HG03558 (cell line): ENCODE measurements around the gene VPS37B.
A peak's percentile ranks its signal among the peaks of the same experiment; 100 is the strongest.
"Not testable (repeated sequence)": the region's sequence is repeated elsewhere in the genome, so short reads cannot be mapped to it uniquely, and the experiment has no call there.

Experiments used
- ATAC-seq: cut with Tn5 transposase; IDR thresholded peaks from one replicate; pipeline ENCODE4 v1.9.1; 2021; ENCODE audit warnings: moderate number of reproducible peaks; ENCODE audit not compliant: unreplicated experiment; ENCODE audit errors: extremely low read depth

The VPS37B gene

DNA sequence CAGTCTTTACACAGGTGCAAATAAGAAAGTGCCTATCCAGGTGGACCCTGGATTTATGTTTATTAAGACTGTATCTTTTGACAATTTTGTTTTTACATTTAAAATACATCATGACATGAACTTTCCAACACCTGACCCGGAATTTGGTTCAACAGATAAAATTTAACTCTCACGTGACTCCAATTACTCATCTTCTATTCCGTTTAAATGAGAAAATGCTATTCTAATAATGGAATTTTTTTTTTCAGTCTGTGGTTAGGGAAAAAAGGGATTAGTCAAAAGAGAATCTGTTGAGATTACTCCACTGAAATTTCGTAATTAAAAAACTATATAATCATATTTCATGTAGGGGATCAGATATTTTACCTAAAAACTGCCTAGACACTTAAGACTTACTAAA, 11.1 kb downstream of the VPS37B start:
- no peak for ATAC-seq

DNA sequence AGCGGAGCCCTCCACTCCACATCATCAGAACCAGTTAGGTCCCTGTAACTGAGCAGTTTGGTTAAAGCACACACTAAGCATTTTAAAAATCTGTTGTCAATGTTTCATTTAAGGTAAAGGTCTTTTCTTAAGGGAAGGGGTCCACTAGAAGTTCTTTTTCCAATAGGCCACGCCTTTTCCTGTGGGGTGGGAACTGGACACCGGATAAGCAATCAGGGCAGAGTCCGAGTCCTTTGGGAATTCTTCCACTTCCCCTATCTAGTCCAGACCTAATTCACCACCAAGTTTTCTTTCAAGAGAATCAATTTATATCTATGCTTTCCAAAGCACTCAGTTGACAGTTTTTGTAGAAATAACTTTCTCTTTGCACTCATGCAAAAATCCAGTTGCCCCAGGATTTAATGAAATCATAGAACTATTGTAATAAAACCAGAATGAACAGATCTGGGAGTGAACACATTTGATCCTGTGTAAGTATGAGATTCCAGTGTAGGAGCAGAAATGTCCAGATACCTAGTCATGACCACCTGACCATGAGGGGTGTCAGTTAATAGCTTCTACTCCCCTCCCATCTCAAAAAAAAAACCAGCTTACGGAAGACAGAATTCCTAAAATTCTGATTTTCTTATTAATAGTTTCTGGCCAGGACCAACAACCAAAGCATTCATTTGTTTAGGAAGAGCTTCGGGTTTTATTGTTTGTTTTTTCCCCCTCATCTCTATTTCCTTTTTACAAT, 11.7 kb downstream of the VPS37B start:
- ATAC-seq = no peak

DNA sequence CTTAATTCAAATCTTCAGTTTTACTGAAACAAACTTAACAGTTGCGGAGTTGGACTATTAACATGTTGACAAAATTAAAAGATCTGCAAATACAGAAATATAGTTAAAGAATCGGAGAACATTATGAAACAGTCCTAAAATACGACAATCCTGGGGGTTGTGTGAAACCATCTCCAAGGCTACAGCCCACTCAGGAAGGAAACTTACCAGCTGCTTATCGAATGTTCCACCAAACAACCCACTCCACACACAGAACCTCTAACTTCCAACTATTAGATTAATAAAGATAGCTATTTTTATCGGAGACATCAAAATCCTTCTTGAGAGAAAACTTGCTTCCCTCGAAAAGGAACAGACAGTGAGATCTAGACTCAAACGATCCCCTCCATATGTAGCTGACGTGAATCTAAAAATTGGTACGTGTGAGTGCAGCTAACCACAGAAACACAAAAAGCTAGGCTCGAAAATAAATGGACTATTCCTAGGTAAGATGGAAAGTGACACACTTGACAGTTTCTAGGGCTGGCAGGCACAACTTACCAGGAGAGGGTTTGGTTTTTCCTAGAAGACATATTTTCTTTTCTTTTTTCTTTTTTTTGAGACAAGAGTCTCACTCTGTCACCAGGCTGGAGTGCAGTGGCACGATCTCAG, 12.9 kb downstream of the VPS37B start:
- ATAC-seq = no peak

- no peak for ATAC-seq
Measured at GRCh38 chr12:122880668-122881067, 15.3 kb downstream of the VPS37B start.

DNA sequence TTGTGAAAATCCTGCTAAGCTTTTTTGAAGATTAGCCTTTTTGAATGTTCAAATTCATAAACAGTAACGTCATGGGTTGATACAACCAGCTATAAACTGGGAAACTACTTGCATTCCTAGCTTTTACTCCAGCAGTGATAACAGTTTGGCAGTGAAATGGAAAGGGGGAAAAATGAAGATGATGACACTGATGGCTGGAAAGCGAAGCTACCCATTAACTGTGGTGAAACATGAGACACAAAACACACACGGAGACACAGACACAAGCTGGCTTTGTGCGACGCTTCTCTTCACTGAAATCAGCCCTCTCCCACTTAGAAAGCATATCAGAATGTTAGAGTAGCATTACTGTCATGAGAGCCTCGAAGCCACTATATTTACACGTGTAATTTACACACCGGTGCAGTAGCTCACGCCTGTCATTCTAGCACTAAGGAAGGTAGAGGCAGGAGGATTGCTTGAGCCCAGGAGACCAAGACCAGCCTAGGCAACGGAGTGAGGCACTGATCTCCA, 15.7 kb downstream of the VPS37B start:
- ATAC-seq = no peak

DNA sequence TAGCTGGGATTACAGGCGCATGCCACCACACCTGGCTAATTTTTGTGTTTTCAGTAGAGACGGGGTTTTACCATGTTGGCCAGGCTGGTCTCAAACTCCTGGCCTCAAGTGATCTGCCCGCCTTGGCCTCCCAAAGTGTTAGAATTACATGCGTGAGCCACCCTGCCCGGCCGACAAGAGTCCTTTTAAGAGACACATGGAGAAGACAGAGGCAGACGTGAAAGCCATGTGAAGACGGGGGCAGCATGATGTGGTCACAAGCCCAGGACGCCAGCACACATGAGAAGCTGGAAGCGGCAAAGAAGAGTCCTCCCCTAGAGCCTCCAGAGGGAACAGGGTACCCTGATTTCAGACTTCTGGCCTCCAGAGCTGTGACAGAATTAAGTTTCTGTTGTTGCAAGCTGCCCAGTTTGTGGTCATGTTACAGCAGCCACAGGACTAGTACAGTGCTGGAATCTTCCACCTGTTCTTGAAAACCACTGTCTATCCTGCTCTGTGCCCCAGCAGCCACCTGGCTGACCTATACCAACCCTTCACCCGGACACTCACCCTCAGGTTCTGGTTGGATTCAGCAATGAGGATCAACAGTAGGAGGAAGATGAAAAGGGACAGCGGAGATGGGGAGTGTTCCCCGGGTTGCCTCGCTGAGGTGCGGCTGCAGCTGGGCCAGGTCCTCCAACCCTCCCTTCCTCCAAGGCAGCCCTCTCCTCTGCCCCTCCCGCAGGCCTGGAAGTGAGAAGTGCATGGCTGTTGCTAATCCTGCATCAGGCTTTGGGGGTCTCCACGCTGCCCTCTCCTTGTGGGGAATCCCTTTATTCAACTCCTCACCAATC, 16.9 kb downstream of the VPS37B start:
- ATAC-seq = no peak

DNA sequence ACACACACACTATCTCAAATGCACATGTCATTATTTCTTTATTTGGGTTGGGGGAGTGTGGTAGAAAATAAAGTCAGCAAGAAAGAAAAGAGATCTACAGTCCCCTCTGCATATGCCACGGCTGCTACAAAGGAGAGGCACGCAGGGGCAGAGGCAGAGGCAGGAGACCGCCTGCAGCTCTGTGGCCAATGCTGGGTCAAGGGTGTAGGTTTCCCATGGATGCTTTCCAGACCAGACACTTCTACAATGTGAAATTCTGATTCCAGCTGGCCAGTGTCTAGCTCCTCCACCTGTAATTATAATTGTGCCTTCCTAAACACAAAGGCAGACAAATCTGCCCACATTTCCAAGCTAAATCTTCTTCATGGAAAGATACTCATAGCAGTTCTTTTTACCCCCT, 19.2 kb downstream of the VPS37B start:
- ATAC-seq = no peak

DNA sequence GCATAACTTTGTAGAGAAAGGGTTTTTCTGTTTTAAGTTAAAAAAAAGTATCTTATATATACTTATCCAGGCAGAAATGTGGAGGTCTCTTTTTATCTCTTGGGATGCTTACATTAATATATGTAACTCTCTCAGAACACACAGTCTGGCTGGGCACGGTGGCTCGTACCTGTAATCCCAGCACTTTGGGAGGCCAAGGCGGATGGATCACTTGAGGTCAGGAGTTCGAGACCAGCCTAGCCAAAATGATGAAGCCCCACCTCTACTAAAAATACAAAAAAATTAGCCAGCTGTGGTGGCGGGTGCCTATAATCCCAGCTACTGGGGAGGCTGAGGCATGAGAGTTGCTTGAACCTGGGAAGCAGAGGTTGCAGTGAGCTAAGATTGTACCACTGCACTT, 19.6 kb downstream of the VPS37B start:
- ATAC-seq = not testable (repeated sequence)

DNA sequence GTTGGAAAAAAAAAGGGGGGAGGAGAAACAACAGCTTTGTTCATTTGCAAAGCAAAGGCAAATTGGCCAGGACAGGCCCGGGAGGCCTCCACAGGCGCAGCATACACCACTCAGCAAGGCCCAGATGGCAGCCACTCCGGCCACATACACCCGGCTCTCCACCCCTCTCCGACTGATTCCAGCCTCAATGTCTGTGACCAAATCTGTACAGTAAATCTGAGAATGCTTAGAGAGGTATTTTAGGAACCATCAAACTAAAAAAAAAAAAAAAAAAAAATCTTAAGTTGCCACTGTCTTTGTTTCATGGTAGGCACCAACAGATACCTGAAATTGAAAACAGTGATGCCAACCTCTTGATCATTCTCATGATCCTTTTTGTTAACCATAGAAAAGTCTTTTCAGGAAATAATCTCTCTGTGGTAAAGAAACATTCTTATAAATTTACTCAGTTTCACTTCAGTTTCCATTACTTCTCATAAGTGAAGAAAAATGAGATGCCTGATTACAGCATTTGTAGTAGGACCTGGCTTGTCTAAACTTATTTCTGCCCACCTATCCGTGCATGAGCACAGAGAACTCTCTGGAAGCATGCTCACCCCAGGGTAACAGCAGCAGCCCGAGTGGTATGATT, 20.2 kb downstream of the VPS37B start:
- peak; percentile 53 for ATAC-seq

DNA sequence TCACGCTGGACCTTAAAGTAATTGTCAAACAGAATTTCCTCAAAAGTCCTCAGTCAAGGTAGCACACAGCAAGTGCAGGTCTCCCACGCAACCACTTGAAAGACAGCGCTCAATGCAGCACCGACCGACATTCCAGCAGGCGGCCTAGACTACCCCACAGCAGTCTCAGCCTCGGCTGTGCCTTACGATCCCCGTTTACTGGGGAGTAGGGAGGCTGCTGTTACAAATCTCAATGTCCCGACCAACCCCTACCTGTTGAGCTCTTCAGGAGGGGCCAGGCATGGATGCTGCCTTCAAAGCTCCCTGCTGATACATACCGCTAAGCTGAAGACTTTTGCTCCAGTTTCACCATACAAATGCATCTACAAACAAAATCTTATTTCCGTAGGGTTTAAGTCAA, 21.8 kb downstream of the VPS37B start:
- ATAC-seq = no peak

DNA sequence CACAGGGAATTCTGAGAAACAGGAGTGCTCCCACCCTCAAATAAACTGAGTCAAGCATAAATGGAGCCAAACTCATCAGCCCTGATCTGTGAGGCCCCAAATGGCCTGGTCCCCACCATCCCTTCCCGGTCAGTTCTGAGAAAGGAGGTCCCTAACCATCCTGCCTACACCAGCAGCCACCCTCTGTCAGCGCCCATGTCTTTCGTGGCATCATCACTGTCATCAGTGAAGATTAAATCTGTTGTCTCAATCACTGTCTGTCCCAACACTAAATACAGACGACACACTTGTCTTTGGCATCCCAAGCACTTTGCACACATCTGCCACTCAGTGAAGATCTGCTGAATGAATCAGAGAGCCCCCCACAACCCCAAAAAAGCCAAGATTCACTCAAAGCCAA, 22.4 kb downstream of the VPS37B start:
- no peak for ATAC-seq

- ATAC-seq = no peak
Measured at GRCh38 chr12:122872815-122873361, 23.0 kb downstream of the VPS37B start.

DNA sequence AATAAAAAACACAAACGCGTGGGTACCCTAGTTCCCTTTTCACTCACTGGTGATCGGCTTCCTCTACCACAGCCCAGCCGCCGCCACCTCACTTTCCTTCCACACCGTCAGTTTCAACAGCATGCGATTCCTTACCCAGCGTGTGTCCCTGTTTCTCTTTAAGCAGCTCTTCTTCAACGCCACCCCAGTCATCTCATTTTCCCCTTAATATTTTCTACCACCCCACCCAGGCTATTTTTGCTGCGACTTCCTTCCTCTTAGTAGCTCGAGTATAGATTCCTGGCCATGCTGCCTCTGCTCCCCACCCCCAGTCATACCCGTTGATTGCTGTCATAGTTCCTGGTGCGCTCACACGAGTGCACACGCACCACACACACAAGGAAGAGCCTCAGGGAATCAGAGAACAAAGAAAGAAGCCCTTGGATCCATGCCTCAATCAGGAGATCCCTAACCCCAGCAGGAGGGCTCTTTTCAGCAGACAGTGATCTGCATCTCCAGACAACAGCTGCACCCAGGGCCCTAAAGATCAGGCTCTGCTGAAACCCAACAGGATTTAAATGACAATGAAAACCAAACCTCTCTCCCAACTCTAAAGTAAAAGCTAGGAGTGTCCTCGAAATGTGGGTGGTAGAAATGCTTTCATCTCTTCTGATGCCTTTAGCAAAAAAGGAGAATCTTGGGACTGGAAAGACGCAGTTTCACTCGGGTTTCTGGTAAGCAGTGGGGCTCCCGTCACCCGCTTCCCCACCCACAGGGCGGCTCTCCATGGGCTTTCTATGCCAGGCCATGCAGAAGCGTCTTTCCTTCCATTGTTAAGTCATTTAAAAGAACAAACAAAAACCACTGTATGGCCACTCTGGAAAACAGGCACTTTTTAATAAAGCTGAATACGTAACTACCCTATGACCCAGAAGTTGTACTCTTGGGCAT, 23.8 kb downstream of the VPS37B start:
- ATAC-seq = no peak

DNA sequence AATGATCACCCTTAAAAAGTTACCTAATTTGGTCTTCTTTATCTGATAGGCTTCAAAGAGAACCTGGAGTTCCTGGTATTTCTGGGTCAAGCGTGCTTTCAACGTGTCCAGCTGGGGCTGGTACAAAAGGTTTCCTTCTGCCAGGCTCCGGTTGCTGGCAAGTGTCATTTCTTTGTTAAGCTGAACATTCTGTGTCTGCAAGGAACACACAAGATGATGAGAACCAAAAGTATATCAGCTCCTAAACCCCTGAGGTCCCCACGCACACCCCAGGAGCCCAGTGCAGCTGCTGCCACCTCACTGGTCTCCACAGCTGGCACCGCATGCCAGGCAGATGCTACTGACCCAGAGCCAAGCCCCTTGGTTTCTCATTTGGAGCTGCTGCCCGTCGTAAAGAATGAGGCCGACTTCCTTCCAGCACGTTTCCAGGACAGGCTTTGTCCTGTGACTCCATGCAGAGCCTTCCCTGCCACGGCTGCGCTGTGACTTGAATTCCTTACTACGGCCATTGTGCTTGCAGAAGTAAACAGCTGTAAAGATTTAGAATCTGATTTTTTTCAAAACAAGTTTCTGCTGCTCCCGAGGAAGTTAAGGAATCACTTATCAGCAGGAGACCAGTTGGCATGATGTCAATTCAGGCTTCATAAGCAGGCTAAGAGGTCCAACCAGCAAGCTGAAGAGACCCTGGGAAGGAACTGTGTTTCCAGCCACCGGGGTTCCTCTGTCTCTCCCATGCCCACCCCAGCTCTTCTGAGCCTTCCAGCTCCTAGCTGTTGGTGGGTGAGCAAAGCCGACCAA, 24.9 kb downstream of the VPS37B start:
- no peak for ATAC-seq

DNA sequence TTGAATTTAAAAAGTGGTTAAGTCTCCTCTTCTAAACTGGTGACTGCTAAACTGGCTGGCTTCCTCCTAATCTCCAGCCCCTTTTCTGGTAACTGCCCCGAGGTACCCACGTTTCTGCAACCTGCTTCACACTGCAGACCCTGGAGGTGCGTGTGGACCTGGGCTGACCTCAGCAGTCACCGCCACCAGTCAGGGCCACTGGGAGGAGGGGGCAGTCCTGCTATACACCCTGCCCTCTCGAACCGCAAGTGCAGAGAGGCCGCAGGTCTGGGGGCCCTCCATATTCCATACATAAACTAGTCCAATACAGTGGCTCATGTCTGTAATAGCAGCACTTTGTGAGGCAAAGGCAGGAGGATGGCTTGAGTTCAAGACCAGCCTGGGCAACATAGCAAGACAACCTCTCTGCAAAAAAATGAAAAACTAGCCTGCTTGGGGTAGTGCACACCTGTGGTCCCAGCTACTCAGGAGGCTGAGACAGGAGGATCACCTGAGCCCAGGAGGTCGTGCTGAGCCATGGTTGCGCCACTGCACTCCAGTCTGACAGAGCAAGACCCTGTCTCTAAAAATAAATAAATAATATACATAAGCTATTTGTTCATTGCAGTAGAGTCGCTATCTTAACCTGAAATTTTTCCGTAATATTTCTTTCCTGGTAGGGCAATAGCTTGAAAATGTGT, 25.6 kb downstream of the VPS37B start:
- no peak for ATAC-seq

GRCh38 chr12:122869207-122869973, 26.5 kb downstream of the VPS37B start:
- ATAC-seq = no peak
